GM23338 (cell line): Measurements from ENCODE around the gene TK1. TPM values are rescaled to one million over a fixed set of nuclear protein-coding genes. Genes with fewer than 3 reads are reported as not detected.

ENCODE experiments used
- ATAC-seq: fragments of 200-7000 bp; cut with Tn5 transposase; 3 replicates; pipeline ENCODE4 v1.9.1; 2020
- DNase-seq: peaks from one replicate; pipeline ENCODE4 v3.0.0-alpha.2; 2015; ENCODE audit warnings: low spot score
- H2AFZ ChIP-seq: fragments of 200-600 bp; sonication (generic); 2 replicates; pipeline ENCODE4 v1.8.0; 2016; ENCODE audit warnings: antibody characterized with exemption, mild to moderate bottlenecking, moderate library complexity
- H3F3A ChIP-seq: fragments of 200-600 bp; sonication (generic); replicated peaks from 2 replicates; pipeline ENCODE4 v1.8.0; 2017; ENCODE audit warnings: antibody characterized with exemption, mixed run types, low read depth
- H3K27ac ChIP-seq: fragments of 200-600 bp; sonication (generic); 2 replicates; pipeline ENCODE4 v1.6.1; 2016; ENCODE audit warnings: low read depth
- H3K27me3 ChIP-seq: fragments of 200-600 bp; sonication (generic); 2 replicates; pipeline ENCODE4 v1.8.0; 2016; ENCODE audit warnings: mild to moderate bottlenecking, mixed run types, moderate library complexity; ENCODE audit not compliant: insufficient read depth
- H3K36me3 ChIP-seq: fragments of 200-600 bp; sonication (generic); 2 replicates; pipeline ENCODE4 v1.8.0; 2016; ENCODE audit warnings: mild to moderate bottlenecking; ENCODE audit not compliant: insufficient read depth
- H3K4me1 ChIP-seq: fragments of 200-600 bp; sonication (generic); 2 replicates; pipeline ENCODE4 v1.8.0; 2016; ENCODE audit warnings: mild to moderate bottlenecking, moderate library complexity; ENCODE audit not compliant: insufficient read depth
- H3K4me2 ChIP-seq: fragments of 200-600 bp; sonication (generic); 2 replicates; pipeline ENCODE4 v1.7.1; 2017; ENCODE audit warnings: mixed run types
- H3K4me3 ChIP-seq: fragments of 200-600 bp; sonication (generic); 2 replicates; pipeline ENCODE4 v1.6.1; 2016; ENCODE audit warnings: mixed run types
- H3K79me2 ChIP-seq: fragments of 200-600 bp; sonication (generic); replicated peaks from 2 replicates; pipeline ENCODE4 v1.8.0; 2017; ENCODE audit warnings: mild to moderate bottlenecking; ENCODE audit not compliant: insufficient read depth
- H3K9me2 ChIP-seq: fragments of 200-600 bp; sonication (generic); 2 replicates; pipeline ENCODE4 v1.8.0; 2017; ENCODE audit not compliant: insufficient read depth
- H4K20me1 ChIP-seq: fragments of 200-600 bp; sonication (generic); replicated peaks from 2 replicates; pipeline ENCODE4 v1.8.0; 2017; ENCODE audit warnings: mild to moderate bottlenecking; ENCODE audit not compliant: insufficient read depth
- H3K27ac Mint-ChIP-seq: 2 replicates; pipeline ENCODE4 v1.8.0; 2020; ENCODE audit warnings: inconsistent platforms, mild to moderate bottlenecking, moderate library complexity, mixed read lengths
- H3K27me3 Mint-ChIP-seq: 3 replicates; pipeline ENCODE4 v1.8.0; 2022; ENCODE audit warnings: low read depth, mild to moderate bottlenecking, moderate library complexity, mixed read lengths, inconsistent platforms; ENCODE audit not compliant: insufficient read depth, poor library complexity
- H3K36me3 Mint-ChIP-seq: 3 replicates; pipeline ENCODE4 v1.8.0; 2021; ENCODE audit warnings: low read depth, mild to moderate bottlenecking, inconsistent platforms, moderate library complexity, mixed read lengths
- H3K4me1 Mint-ChIP-seq: 3 replicates; pipeline ENCODE4 v1.8.0; 2020; ENCODE audit warnings: mild to moderate bottlenecking, inconsistent platforms, mixed read lengths
- H3K4me3 Mint-ChIP-seq: 3 replicates; pipeline ENCODE4 v1.8.0; 2021; ENCODE audit warnings: moderate library complexity, mild to moderate bottlenecking, inconsistent platforms, mixed read lengths
- H3K9me3 Mint-ChIP-seq: 3 replicates; pipeline ENCODE4 v1.8.0; 2020; ENCODE audit warnings: moderate library complexity, mild to moderate bottlenecking, inconsistent platforms, mixed read lengths
- CREB1 ChIP-seq: fragments of 250-450 bp; sonication (Bioruptor Pico); IDR thresholded peaks from 2 replicates; pipeline ENCODE4 v1.5.0; 2020; ENCODE audit warnings: low read depth, mild to moderate bottlenecking, moderate library complexity
- CTCF ChIP-seq, 2 experiments: fragments of 200-600 bp in 1 of 2; sonication (generic) in 1 of 2; conservative IDR thresholded peaks; 2 replicates each; pipeline versions ENCODE4 v1.5.1 to v1.6.1; 2016 to 2017; ENCODE audit warnings: antibody characterized with exemption in 2 of 2, low read depth in 2 of 2, mild to moderate bottlenecking in 2 of 2, moderate library complexity in 1 of 2
- EZH2phosphoT487 ChIP-seq: fragments of 200-600 bp; sonication (generic); IDR thresholded peaks from one replicate; pipeline ENCODE4 v1.8.1; 2018; ENCODE audit warnings: antibody characterized with exemption; ENCODE audit not compliant: unreplicated experiment
- ZNF462 ChIP-seq: fragments of 250-450 bp; sonication (Bioruptor Pico); IDR thresholded peaks from 2 replicates; pipeline ENCODE4 v1.5.0; 2020; ENCODE audit warnings: mild to moderate bottlenecking, moderate library complexity
- polyA plus RNA-seq: library from polyadenylated mRNA; unstranded; fragments of >200 nt; fragmentation: Nextera tagmentation; extraction: Ambion mirVana; gene quantifications from 2 replicates; pipeline ENCODE4 v1.2.1, GENCODE V29; 2016
- total RNA-seq: library from RNA; depleted of rRNA; stranded (reverse); fragments of >200 nt; shearing (Covaris generic); gene quantifications from 2 replicates; pipeline ENCODE4 v1.2.3, GENCODE V29; 2014

Gene TK1
- total and polyA plus RNA-seq, 2 experiments from 2014 or later, result 74.5 to 84.4 TPM

DNA sequence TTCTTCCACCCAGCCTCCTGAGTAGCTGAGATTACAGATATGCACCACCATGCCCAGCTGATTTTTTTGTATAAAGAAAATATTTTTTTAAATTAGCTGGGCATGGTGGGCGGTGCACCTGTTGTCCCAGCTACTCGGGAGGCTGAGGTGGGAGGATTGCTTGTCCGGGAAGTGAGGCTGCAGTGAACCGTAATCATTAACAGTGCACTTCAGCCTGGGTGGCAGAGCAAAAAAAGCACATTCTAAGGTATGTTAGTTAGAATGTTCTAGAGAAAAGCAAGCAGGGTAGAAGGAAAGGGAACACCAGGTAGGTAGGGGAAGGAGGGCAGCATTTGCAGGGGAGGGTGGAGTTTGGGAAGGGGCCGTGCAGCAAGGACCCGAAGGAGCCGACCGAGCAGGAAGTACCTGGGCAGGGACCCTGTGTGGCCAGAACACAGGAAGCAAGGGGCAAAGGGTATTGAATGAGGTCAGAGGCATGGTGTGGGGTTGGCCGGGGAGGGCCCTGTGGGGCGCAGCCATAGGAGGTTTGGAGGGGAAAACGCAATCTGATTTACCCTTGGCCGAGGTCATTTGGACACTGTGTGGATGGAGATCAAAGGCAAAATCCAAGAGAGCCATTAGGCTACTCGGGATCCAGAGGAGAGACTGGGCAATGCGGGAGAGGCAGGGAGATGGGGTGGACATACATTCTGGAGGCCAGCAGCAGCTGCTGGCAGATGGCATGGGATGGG lies 38.4 kb downstream of the TK1 start:
- ATAC-seq (no peak), DNase-seq (no peak)
- Histone ChIP-seq H3K27me3 (no peaks in the 10 kb centered on the region), H3K4me2 (no peak overlapping the region), H3K79me2 (no peaks in the 10 kb centered on the region), H4K20me1 (no peaks in the 10 kb centered on the region), H3F3A (no peaks in the 10 kb centered on the region), H2AFZ (0 out of 2 replicates have a peak overlapping the region, but pooled peaks have one; percentile 18), H3K4me3 (no peak overlapping the region), H3K4me1 (no peaks in the 10 kb centered on the region), H3K27ac (no peak overlapping the region), H3K36me3 (no peaks in the 10 kb centered on the region), H3K9me2 (no peaks in the 10 kb centered on the region)
- peaks cover 2% of the 10 kb centered on the region for H3K27me3 Mint-ChIP-seq
- H3K27ac Mint-ChIP-seq, result no peak overlapping the region
- H3K4me3 Mint-ChIP-seq, result no peak overlapping the region
- peaks cover 5% of the 10 kb centered on the region; the same call in 1 of the 3 replicates for H3K4me1 Mint-ChIP-seq
- TF ChIP-seq EZH2phosphoT487 (no peak), CTCF (conservative IDR thresholded peaks at IDR 0.05; ENCODE audit: low read depth in 2 of 2) (no peak), CREB1 (CRISPR knock-in tag) (no peak), ZNF462 (CRISPR knock-in tag) (no peak)
- H3K36me3 Mint-ChIP-seq, result no peaks in the 10 kb centered on the region
- no peaks in the 10 kb centered on the region; the same call in 2 of the 3 replicates for H3K9me3 Mint-ChIP-seq
